HG03045 (cell line): ENCODE results near the gene KANSL1.
A peak's percentile ranks its signal among the peaks of the same experiment; 100 is the strongest.
"Not testable (repeated sequence)": the region's sequence is repeated elsewhere in the genome, so short reads cannot be mapped to it uniquely, and the experiment has no call there.

Experiments used
- ATAC-seq: cut with Tn5 transposase; IDR thresholded peaks from one replicate; pipeline ENCODE4 v1.9.1; 2021; ENCODE audit warnings: mild to moderate bottlenecking, moderate library complexity; ENCODE audit not compliant: unreplicated experiment

The KANSL1 gene, protein sequence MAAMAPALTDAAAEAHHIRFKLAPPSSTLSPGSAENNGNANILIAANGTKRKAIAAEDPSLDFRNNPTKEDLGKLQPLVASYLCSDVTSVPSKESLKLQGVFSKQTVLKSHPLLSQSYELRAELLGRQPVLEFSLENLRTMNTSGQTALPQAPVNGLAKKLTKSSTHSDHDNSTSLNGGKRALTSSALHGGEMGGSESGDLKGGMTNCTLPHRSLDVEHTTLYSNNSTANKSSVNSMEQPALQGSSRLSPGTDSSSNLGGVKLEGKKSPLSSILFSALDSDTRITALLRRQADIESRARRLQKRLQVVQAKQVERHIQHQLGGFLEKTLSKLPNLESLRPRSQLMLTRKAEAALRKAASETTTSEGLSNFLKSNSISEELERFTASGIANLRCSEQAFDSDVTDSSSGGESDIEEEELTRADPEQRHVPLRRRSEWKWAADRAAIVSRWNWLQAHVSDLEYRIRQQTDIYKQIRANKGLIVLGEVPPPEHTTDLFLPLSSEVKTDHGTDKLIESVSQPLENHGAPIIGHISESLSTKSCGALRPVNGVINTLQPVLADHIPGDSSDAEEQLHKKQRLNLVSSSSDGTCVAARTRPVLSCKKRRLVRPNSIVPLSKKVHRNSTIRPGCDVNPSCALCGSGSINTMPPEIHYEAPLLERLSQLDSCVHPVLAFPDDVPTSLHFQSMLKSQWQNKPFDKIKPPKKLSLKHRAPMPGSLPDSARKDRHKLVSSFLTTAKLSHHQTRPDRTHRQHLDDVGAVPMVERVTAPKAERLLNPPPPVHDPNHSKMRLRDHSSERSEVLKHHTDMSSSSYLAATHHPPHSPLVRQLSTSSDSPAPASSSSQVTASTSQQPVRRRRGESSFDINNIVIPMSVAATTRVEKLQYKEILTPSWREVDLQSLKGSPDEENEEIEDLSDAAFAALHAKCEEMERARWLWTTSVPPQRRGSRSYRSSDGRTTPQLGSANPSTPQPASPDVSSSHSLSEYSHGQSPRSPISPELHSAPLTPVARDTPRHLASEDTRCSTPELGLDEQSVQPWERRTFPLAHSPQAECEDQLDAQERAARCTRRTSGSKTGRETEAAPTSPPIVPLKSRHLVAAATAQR (N-terminal part only)

GRCh38 chr17:46193151-46193625 is at the start of gene KANSL1:
TSS of gene KANSL1 (minus strand) at chr17:46193429. CDS start at chr17:46172143, 21,286 bp downstream.
- peak; percentile 77 for ATAC-seq

DNA sequence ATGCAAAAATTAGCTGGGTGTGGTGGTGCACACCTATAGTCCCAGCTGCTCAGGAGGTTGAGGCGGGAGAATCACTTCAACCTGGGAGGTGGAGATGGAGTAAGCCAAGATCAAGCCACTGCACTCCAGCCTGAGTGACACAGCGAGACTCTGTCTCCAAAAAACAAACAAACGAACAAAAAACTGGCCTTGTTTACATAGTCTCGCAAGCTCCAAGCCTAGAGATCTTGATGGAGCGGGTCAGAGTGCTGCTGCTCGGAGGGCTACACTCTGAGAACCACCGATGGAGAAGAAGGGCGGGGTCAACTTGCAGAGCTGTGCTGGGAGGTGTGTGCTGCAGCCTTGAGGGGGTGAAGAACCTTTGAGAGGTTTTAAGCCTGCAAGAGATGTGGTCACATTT is 38.1 kb upstream of the KANSL1 start:
- not testable (repeated sequence) for ATAC-seq

- ATAC-seq, result peak; percentile 98
These were observed 32.1 kb upstream of the KANSL1 start for GRCh38 chr17:46225274-46225794.

DNA sequence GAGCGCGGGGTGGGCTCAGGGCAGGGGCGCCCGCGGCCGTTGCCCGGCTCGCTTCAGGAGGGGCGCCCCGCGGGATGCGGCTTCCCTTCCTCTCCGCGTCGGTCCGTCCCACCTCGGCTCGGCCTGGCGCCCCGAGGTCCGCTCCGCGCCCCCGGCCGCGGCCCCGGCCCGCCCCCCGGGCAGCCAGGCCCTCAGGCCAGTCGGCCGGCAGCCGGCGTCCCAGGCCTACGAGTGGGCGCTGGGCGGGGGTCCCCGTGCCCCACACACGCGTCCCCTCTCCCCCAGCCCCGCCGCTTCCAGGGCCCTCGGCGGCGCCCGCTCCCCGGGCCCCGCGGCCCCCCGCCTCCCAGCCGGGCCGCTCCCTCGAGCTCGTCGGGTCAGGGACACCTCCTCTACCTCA is 31.6 kb upstream of the KANSL1 start:
- ATAC-seq, result peak; percentile 41

DNA sequence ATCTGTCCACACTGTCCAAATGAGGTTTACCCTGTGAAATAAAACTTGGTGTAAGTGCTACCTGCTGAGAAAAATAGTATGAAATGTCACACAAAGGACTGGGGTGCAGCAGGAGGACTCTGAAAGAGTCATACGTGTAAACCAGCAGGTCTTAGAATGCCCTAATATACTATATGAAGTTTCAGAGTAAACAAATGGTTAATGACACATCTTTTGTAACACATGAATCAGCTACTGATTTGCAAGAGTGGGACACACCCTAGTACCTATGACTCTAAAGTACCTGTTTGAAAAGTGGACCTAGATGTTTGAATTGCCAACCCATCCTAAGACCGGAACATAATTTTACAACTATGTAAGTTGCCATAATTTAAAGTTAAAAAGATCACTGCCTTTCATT is 29.8 kb upstream of the KANSL1 start:
- not testable (repeated sequence) for ATAC-seq

DNA sequence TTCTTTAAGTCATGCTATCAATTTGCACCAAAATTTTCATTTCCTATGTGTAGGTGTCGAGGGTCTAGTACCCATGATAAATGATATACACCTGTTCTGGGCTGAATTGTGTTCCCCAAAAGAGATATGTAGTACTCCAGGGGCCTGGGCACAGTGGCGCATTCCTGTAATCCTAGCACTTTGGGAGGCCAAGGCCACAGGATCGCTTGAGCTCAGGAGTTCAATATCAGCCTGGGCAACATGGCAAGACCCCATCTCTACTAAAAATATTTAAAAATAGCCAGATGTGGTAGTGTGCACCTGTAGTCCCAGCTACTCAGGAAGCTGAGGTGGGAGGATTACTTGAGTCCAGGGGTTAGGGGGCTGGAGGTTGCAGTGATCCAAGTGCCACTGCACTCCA is 23.5 kb upstream of the KANSL1 start:
- no peak for ATAC-seq

GRCh38 chr17:46212634-46213435 is 19.6 kb upstream of the KANSL1 start:
- no peak for ATAC-seq

DNA sequence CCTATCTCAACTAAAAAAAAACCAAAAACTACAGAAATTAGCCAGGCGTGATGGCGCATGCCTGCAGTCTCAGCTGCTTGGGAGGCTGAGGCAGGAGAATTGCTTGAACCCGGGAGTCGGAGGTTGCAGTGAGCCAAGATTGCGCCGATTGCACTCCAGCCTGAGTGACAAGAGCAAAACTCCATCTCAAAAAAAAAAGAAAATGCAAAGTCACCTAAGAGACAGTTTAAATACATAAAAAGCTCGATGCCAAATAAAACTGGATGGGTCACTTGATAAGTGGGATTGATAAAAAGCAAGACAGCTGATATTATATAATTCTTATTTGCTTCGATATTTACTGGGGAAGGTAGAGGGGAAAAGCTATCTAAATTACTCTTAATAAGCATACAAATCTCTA is 15.8 kb upstream of the KANSL1 start:
- no peak for ATAC-seq

GRCh38 chr17:46205975-46206374 is 12.7 kb upstream of the KANSL1 start:
- ATAC-seq, result no peak

GRCh38 chr17:46202424-46202823 is 9.2 kb upstream of the KANSL1 start:
- no peak for ATAC-seq

GRCh38 chr17:46201491-46201890 is 8.3 kb upstream of the KANSL1 start:
- no peak for ATAC-seq

GRCh38 chr17:46200197-46200596 is 7.0 kb upstream of the KANSL1 start:
- ATAC-seq, result no peak

- no peak for ATAC-seq
These were observed 6.2 kb upstream of the KANSL1 start for GRCh38 chr17:46199379-46199778.

DNA sequence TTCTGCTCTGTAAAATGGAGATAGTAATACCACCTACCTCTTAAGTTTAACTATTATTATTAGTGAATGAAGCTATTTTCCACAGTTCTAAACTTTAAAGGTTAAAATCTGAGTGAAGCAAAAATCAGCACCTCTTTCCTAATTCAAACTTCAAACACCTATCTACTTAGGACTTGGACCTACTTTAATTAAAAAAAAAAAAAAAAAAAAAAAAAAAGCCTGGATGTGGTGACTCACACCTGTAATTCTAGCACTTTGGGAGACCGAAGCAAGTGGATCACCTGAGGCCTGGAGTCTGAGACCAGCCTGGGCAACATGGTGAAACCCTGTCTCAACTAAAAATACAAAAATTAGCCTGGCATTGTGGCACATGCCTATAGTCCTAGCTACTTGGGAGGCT is 5.0 kb upstream of the KANSL1 start:
- no peak for ATAC-seq

GRCh38 chr17:46197530-46197929 is 4.3 kb upstream of the KANSL1 start:
- no peak for ATAC-seq

DNA sequence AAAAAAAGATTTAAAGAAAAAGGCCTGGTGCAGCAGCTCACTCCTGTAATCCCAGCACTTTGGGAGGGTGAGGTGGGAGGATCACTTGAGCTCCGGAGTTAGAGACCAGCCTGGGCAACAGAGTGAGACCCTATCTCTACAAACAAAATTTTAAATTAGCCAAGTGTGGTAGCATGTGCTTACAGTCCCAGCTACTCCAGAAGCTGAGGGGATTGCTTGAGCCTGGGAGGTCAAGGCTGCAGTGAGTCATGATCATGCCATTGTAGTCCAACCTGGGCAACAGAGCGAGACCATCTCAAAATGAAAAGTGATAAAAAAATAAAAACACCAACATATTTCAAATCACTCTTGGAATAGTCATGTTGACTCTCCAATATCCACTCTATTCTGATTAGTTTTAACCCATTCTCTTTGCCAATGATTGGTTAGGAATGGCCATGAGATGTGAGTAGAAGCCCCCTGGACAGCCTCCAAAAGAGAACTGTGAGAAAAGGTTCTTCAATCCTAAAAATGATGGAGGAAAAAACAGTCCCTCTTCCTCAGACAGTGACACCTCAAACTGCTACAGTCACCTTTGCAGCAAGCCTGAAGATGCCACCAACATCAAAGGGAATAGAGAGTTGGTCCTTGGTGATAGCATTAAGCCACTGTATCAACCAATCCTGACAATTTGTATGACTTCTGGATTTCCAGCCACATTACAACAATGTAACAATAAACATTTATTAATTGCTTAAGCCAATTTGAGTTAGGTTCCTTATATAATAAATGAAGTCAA is 2.9 kb upstream of the KANSL1 start:
- ATAC-seq, result no peak

DNA sequence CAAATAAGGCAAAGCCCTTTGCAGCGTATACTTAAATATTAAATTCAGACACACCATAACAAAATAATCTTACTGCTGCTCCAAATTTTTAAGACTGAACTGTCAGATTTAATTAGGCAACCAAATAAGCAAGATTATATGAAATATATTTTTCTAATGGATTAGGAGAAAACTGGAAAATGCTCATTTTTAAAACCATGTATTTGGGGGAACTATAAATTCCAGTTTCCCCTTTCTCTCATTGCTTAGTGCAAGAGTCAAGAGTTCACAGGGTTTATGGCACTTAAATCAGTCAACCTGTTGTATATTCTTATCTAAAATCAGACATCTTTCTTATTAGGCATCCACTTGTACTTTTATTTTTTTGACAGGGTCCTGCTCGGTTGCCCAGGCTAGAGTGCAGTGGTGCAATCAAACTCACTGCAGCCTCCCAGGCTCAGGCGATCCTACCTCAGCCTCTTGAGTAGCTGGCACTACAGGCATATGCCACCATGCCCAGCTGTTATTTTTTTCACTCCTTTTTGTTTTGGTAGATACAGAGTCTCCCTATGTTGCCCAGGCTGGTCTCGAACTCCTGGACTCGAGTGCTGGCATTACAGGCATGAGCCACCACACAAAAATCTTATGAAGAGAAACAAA is 2.1 kb upstream of the KANSL1 start:
- no peak for ATAC-seq

GRCh38 chr17:46194393-46195216 is 1.4 kb upstream of the KANSL1 start:
- no peak for ATAC-seq
